B cell (primary cell): ENCODE data around the gene C1QA. TPM values are rescaled to one million over a fixed set of nuclear protein-coding genes. Genes with fewer than 3 reads are reported as not detected.

ENCODE experiments used
- ATAC-seq: fragments of 200-7000 bp; cut with Tn5 transposase; one replicate; pipeline ENCODE4 v1.10.0; 2021; ENCODE audit warnings: low read depth, mild to moderate bottlenecking, moderate number of reproducible peaks, moderate library complexity
- CTCF ChIA-PET: fragments of 350-600 bp; sonication (Branson Sonifier 250); formaldehyde crosslinking; loops from one replicate; lab custom pipeline; 2021; ENCODE audit warnings: antibody characterized with exemption, inconsistent platforms; lab: Charles Lee
- POLR2A ChIA-PET: fragments of 350-600 bp; sonication (Branson Sonifier 250); formaldehyde crosslinking; loops from one replicate; lab custom pipeline; 2021; ENCODE audit warnings: antibody characterized with exemption; lab: Charles Lee
- DNase-seq: peaks from one replicate; pipeline ENCODE4 v3.0.0; 2013
- H2AFZ ChIP-seq: 2 replicates; pipeline ENCODE4 v1.6.1; 2012; ENCODE audit warnings: mild to moderate bottlenecking, low read depth, low read length; ENCODE audit not compliant: insufficient read depth, poor library complexity, severe bottlenecking
- H3K27ac ChIP-seq, 2 donors: 1 replicate in 1 of 2; 2 replicates in 1 of 2; pipeline ENCODE4 v1.5.1; 2012 to 2013; ENCODE audit warnings: low read length in 2 of 2, mild to moderate bottlenecking in 2 of 2, moderate library complexity in 1 of 2
- H3K27me3 ChIP-seq, 4 experiments: fragments of 200-600 bp in 1 of 4; sonication (generic) in 1 of 4; replicated peaks in 1 of 4; 1 replicate in 2 of 4; 2 replicates in 2 of 4; pipeline versions ENCODE4 v1.6.1 to v1.7.0; 2013 to 2016; ENCODE audit warnings: low read length in 3 of 4, mild to moderate bottlenecking in 2 of 4, mixed read lengths in 1 of 4, moderate library complexity in 1 of 4; ENCODE audit not compliant: insufficient read depth in 4 of 4, control insufficient read depth in 3 of 4; ENCODE audit errors: control extremely low read depth in 1 of 4
- H3K36me3 ChIP-seq, 2 experiments: replicated peaks in 1 of 2; 1 replicate in 1 of 2; 2 replicates in 1 of 2; pipeline versions ENCODE4 v1.6.1 to v1.7.1; 2013; ENCODE audit warnings: low read length in 1 of 2; ENCODE audit not compliant: insufficient read depth in 2 of 2, control insufficient read depth in 1 of 2; ENCODE audit errors: control extremely low read depth in 1 of 2, extremely low read depth in 1 of 2
- H3K4me1 ChIP-seq, 2 donors: fragments of 200-600 bp in 1 of 2; sonication (generic) in 1 of 2; 1 replicate in 1 of 2; 2 replicates in 1 of 2; pipeline versions ENCODE4 v1.5.1 to v1.6.1; 2013 to 2017; ENCODE audit warnings: low read length in 2 of 2; ENCODE audit not compliant: control insufficient read depth in 2 of 2, insufficient read depth in 2 of 2
- H3K4me2 ChIP-seq: replicated peaks from 2 replicates; pipeline ENCODE3; 2012; ENCODE audit warnings: mild to moderate bottlenecking, low read depth, low read length; ENCODE audit not compliant: poor library complexity, severe bottlenecking
- H3K4me3 ChIP-seq, 5 experiments: fragments of 200-600 bp in 1 of 5; sonication (generic) in 1 of 5; 1 replicate in 3 of 5; 2 replicates in 2 of 5; pipeline versions ENCODE4 v1.5.1 to v1.7.0; 2011 to 2016; ENCODE audit warnings: low read length in 4 of 5, mild to moderate bottlenecking in 4 of 5, low read depth in 2 of 5, control low read depth in 1 of 5, moderate library complexity in 1 of 5; ENCODE audit not compliant: insufficient read depth in 1 of 5; ENCODE audit errors: control extremely low read depth in 1 of 5, extremely low read depth in 1 of 5
- H3K79me2 ChIP-seq: fragments of 200-600 bp; sonication (generic); one replicate; pipeline ENCODE4 v1.6.0; 2016; ENCODE audit warnings: low read length; ENCODE audit not compliant: control insufficient read depth, insufficient read depth
- H3K9ac ChIP-seq: fragments of 200-600 bp; sonication (generic); 2 replicates; pipeline ENCODE4 v1.6.1; 2017; ENCODE audit warnings: mild to moderate bottlenecking, low read length, moderate library complexity
- H3K9me3 ChIP-seq, 3 donors: one replicate each; pipeline versions ENCODE4 v1.6.1 to v1.7.1; 2013; ENCODE audit warnings: low read length in 2 of 3; ENCODE audit not compliant: control insufficient read depth in 2 of 3, insufficient read depth in 1 of 3; ENCODE audit errors: control extremely low read depth in 1 of 3
- H4K20me1 ChIP-seq: 2 replicates; pipeline ENCODE4 v1.6.0; 2012; ENCODE audit warnings: mild to moderate bottlenecking, low read length; ENCODE audit not compliant: insufficient read depth, control insufficient read depth, poor library complexity, severe bottlenecking
- H3K27ac Mint-ChIP-seq: one replicate; pipeline ENCODE4 v1.8.0; 2021; ENCODE audit warnings: mixed read lengths
- H3K27me3 Mint-ChIP-seq: one replicate; pipeline ENCODE4 v1.8.0; 2021; ENCODE audit warnings: mixed read lengths
- H3K4me1 Mint-ChIP-seq: one replicate; pipeline ENCODE4 v1.8.0; 2021; ENCODE audit warnings: mixed read lengths
- H3K4me3 Mint-ChIP-seq: one replicate; pipeline ENCODE4 v1.8.0; 2021; ENCODE audit warnings: mixed read lengths
- H3K9me3 Mint-ChIP-seq: one replicate; pipeline ENCODE4 v1.8.0; 2022; ENCODE audit warnings: mixed read lengths; ENCODE audit not compliant: insufficient read depth
- EZH2 ChIP-seq: IDR thresholded peaks from 2 replicates; pipeline ENCODE4 v1.6.1; 2012; ENCODE audit warnings: borderline replicate concordance, low read depth, mild to moderate bottlenecking, moderate library complexity, low read length; ENCODE audit not compliant: insufficient read depth, poor library complexity, severe bottlenecking
- WGBS: methylation state at CpG from one replicate; pipeline ENCODE4 v1.1.5; 2013; ENCODE audit warnings: missing lambda C conversion rate; ENCODE audit not compliant: insufficient coverage; 5-methylcytosine and 5-hydroxymethylcytosine counted together
- intact Hi-C: fragments of 100-400 bp; cut with micrococcal nuclease; formaldehyde crosslinking; loops from one replicate; pipeline ENCODE4 v1.10.0; 2022
- polyA plus RNA-seq: library from polyadenylated mRNA; depleted of rRNA; stranded (reverse); fragments of >200 nt; gene quantifications from 2 replicates; pipeline ENCODE4 v1.2.3, GENCODE V29; 2012
- total RNA-seq, 2 donors: library from RNA; stranded (reverse); fragments of 120-200 nt in 1 of 2; gene quantifications; 1 replicate in 1 of 2; 2 replicates in 1 of 2; pipeline versions ENCODE4 v1.2.3 to v1.2.4, GENCODE V29; 2013 to 2022
- TF ChIP-seq, protein P1 (sequence below): fragments of 200-600 bp; IDR thresholded peaks from one replicate; pipeline ENCODE4 v1.8.0; 2022; ENCODE audit warnings: antibody characterized with exemption, mild to moderate bottlenecking

The C1QA gene
- total and polyA plus RNA-seq, 2 donors (not counting 1 experiment from before 2014, with no cell fraction given): 0.16 TPM; not detected in 1

DNA sequence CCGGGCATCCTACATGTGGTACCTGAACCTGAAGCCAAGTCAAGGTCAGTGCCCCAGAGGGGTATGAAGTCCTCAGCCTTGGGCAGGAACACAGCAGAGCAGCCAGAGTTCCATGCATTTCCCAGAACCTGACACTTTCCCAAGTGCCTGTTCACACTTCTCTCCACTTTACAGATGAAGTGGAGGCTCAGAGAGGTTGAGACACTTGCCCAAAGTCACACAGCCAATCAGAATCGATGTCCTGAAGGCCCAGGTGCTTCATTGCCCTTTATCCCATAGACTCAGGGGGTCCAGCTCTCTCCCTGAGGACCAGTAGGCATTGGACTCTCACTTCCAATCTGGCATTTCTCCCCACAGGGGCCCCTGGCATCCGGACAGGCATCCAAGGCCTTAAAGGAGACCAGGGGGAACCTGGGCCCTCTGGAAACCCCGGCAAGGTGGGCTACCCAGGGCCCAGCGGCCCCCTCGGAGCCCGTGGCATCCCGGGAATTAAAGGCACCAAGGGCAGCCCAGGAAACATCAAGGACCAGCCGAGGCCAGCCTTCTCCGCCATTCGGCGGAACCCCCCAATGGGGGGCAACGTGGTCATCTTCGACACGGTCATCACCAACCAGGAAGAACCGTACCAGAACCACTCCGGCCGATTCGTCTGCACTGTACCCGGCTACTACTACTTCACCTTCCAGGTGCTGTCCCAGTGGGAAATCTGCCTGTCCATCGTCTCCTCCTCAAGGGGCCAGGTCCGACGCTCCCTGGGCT is 2.2 kb downstream of the C1QA start:
- intact Hi-C loops: no loop called here
- no peaks in the 10 kb centered on the region for H4K20me1 ChIP-seq
- no peak overlapping the region for H3K9ac ChIP-seq
- POLR2A ChIA-PET: no interaction called here
- no peak for DNase-seq
- H3K36me3 ChIP-seq: no peaks in the 10 kb centered on the region
- Mint-ChIP-seq H3K9me3 (no peaks in the 10 kb centered on the region), H3K4me1 (no peaks in the 10 kb centered on the region), H3K27ac (no peak overlapping the region), H3K27me3 (peaks cover 23% of the 10 kb centered on the region), H3K4me3 (no peak overlapping the region)
- no peak for ATAC-seq
- H3K4me2 ChIP-seq: no peak overlapping the region
- no peak overlapping the region for H3K27ac ChIP-seq
- no peak overlapping the region for H2AFZ ChIP-seq
- peaks cover 0 to 4% of the 10 kb centered on the region in 2 donors for H3K4me1 ChIP-seq
- 81% methylated on average over 23 of the region's 23 CpGs for WGBS
- no peaks in the 10 kb centered on the region for H3K79me2 ChIP-seq
- CTCF ChIA-PET: interaction anchor here (0.7 to 1.6 kb wide), 2 partner anchors 59 to 218 kb away, joined by 3 to 9 read pairs; no protein-coding TSS in a partner anchor
- H3K9me3 ChIP-seq: peaks cover 0 to 15% (median 0%) of the 10 kb centered on the region in 3 donors
- H3K4me3 ChIP-seq: no peak overlapping the region
- TF ChIP-seq, protein P1, sequence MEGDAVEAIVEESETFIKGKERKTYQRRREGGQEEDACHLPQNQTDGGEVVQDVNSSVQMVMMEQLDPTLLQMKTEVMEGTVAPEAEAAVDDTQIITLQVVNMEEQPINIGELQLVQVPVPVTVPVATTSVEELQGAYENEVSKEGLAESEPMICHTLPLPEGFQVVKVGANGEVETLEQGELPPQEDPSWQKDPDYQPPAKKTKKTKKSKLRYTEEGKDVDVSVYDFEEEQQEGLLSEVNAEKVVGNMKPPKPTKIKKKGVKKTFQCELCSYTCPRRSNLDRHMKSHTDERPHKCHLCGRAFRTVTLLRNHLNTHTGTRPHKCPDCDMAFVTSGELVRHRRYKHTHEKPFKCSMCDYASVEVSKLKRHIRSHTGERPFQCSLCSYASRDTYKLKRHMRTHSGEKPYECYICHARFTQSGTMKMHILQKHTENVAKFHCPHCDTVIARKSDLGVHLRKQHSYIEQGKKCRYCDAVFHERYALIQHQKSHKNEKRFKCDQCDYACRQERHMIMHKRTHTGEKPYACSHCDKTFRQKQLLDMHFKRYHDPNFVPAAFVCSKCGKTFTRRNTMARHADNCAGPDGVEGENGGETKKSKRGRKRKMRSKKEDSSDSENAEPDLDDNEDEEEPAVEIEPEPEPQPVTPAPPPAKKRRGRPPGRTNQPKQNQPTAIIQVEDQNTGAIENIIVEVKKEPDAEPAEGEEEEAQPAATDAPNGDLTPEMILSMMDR: no peak
- TF ChIP-seq EZH2: no peak
- H3K27me3 ChIP-seq: peaks cover 0 to 24% (median 0%) of the 10 kb centered on the region in 4 experiments

DNA sequence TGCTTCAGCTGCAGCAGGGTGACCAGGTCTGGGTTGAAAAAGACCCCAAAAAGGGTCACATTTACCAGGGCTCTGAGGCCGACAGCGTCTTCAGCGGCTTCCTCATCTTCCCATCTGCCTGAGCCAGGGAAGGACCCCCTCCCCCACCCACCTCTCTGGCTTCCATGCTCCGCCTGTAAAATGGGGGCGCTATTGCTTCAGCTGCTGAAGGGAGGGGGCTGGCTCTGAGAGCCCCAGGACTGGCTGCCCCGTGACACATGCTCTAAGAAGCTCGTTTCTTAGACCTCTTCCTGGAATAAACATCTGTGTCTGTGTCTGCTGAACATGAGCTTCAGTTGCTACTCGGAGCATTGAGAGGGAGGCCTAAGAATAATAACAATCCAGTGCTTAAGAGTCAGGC is 2.9 kb downstream of the C1QA start:
- intact Hi-C loops: no loop called here
- DNase-seq: no peak
- H2AFZ ChIP-seq: no peak overlapping the region
- no peak overlapping the region for H3K27ac ChIP-seq
- Mint-ChIP-seq H3K27me3 (peaks cover 19% of the 10 kb centered on the region), H3K9me3 (no peaks in the 10 kb centered on the region), H3K4me1 (no peaks in the 10 kb centered on the region), H3K27ac (no peak overlapping the region), H3K4me3 (no peak overlapping the region)
- no peak for ATAC-seq
- no peak overlapping the region for H3K9ac ChIP-seq
- no peaks in the 10 kb centered on the region for H4K20me1 ChIP-seq
- no peaks in the 10 kb centered on the region for H3K79me2 ChIP-seq
- no peak overlapping the region for H3K4me2 ChIP-seq
- WGBS: 21% methylated on average over 5 of the region's 8 CpGs
- no peak overlapping the region for H3K4me3 ChIP-seq
- TF ChIP-seq, protein P1: no peak
- TF ChIP-seq EZH2: no peak
- ChIA-PET POLR2A (no interaction called here), CTCF (interaction anchor here (0.7 to 1.6 kb wide), 2 partner anchors 59 to 218 kb away, joined by 3 to 9 read pairs; no protein-coding TSS in a partner anchor)
- peaks cover 0 to 15% (median 0%) of the 10 kb centered on the region in 3 donors for H3K9me3 ChIP-seq
- peaks cover 0 to 24% (median 0%) of the 10 kb centered on the region in 4 experiments for H3K27me3 ChIP-seq
- no peaks in the 10 kb centered on the region for H3K36me3 ChIP-seq
- H3K4me1 ChIP-seq: peaks cover 0 to 4% of the 10 kb centered on the region in 2 donors
